Measurements from ENCODE around the gene CGB1. TPM values are rescaled to one million over a fixed set of nuclear protein-coding genes. Genes with fewer than 3 reads are reported as not detected.

CGB1 gene
- total and polyA plus RNA-seq, 3 experiments from 2014 or later, result not detected

DNA sequence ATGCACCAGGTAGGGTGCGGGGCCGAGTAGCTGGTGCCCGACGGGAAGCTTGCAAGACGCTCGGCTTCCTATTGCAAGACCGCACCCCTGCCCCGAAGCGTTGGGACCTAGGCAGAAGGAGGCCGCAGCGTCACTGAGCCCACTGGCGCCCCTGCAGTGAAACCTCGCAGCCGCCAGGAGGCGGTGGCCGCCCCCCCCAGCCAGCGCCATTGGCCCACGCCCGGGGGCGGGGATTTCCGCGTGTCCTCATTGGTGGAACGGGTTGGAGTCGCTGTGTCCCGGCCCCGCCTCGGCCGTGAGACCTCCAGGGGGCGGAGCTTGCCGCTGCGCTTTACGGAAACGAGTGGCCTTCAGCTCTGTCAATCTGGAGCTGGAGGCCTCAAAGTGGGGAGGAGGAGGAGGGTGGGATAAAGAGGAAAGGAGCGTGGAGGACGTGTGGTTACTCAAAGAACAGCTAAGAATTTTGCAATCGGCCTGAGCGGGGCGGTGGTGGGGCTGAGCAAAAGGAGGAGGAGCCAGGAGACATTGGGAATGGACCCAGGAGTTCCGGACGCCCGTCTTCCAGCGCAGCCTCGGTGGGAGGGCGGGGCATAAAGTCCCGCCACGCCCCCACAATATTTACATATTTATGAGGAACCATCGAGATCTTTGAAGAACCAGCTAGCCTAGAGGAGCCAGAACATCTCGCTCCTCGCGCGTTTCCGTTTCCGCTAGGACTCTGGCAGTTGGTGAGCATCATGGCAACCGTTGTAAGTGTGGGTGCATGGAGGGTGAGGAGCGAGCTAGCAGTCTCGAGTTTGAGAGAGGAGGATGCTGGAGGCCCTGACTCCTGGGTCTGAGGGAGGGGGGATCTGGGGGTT lies 43.3 kb downstream of the CGB1 start, which contains the start of the genes GYS1 and RUVBL2:
TSS of gene GYS1 (minus strand) at position 135 of the 860 bp plus-strand sequence. CDS start 197 bp downstream, outside the sequence.
TSS of gene RUVBL2 (plus strand) at position 713 of the 860 bp plus-strand sequence. CDS start at position 738, 25 bp downstream.
- Histone ChIP-seq H3K4me3 (ENCODE audit: low read length) (peak within 1 kb of the TSS; percentile 87), H3K36me3 (ENCODE audit: insufficient read depth, low read length) (no peaks in the 10 kb centered on the region), H3K9me3 (ENCODE audit: low read length) (no peaks in the 10 kb centered on the region), H3K27me3 (ENCODE audit: insufficient read depth, low read length, poor library complexity, severe bottlenecking) (no peaks in the 10 kb centered on the region), H3K4me1 (ENCODE audit: insufficient read depth, low read length) (peaks cover 27% of the 10 kb centered on the region), H3K27ac (ENCODE audit: low read depth, low read length) (peak within 1 kb of the TSS; percentile 85)
- peaks cover 0 to 2% of the 10 kb centered on the region in 2 donors for H3K27me3 Mint-ChIP-seq
- peak; percentile 98 to 99 (median 99) for DNase-seq
- H3K4me1 Mint-ChIP-seq, result peaks cover 28 to 54% (median 41%) of the 10 kb centered on the region in 3 donors
- peaks cover 0 to 29% (median 7%) of the 10 kb centered on the region in 3 donors for H3K36me3 Mint-ChIP-seq
- peak within 1 kb of the TSS; percentile 88 to 100 (median 98) for H3K27ac Mint-ChIP-seq
- ChIA-PET CTCF (interaction anchor here (0.6 to 3.2 kb wide), 53 partner anchors 9 to 484 kb away, joined by 3 to 25 read pairs (median 4); partner anchors contain the start of genes BAX, CA11, FTL and LHB), POLR2A (interaction anchor here (0.6 to 1.8 kb wide), 20 partner anchors 9 to 884 kb away, joined by 3 to 18 read pairs (median 4); partner anchors contain the start of genes AKT1S1, DHDH, FTL and NUCB1)
- peak within 1 kb of the TSS; percentile 88 to 97 (median 96) for H3K4me3 Mint-ChIP-seq
- H3K9me3 Mint-ChIP-seq, result no peaks in the 10 kb centered on the region

DNA sequence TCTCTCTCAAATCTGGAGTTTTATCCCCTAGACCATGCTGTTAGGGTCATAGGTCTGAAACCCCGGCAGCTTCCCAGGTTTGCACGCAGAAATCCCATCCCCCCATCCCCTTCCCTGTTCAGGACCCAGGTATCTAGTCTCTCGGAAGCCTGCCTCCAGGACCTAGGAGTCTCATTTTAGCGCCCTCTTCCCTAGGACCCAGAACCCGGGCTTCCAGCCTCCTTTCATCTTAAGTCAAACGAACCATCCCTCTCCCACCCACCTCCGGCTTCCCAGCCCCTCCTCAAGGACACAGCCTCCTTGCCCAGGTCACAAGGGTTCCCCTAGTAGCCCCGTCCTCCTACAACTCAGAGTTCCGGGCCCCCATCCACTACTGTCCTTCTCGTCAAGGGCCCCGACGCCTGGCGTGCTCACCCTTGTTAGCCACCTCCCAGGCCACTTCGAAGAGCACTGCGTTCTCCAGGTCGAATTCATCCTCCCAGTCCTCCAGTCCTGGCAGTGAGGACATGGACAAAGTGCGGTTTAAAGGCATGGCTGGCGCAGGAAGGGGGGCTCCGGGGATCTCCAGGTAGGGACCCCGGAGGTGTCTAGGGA lies 44.0 kb downstream of the CGB1 start:
- peak overlapping the region; percentile 81 for H3K27ac ChIP-seq (ENCODE audit: low read depth, low read length)
- no peaks in the 10 kb centered on the region for H3K27me3 ChIP-seq (ENCODE audit: insufficient read depth, low read length, poor library complexity, severe bottlenecking)
- Mint-ChIP-seq H3K36me3 (peaks cover 4 to 33% (median 11%) of the 10 kb centered on the region in 3 donors), H3K9me3 (no peaks in the 10 kb centered on the region), H3K27ac (peak overlapping the region; percentile 80 to 98 (median 94)), H3K27me3 (peaks cover 0 to 2% of the 10 kb centered on the region in 2 donors), H3K4me1 (peaks cover 31 to 48% (median 44%) of the 10 kb centered on the region in 3 donors), H3K4me3 (peak overlapping the region; percentile 88 to 97 (median 96))
- H3K4me1 ChIP-seq (ENCODE audit: insufficient read depth, low read length), result peaks cover 27% of the 10 kb centered on the region
- H3K4me3 ChIP-seq (ENCODE audit: low read length), result peak overlapping the region; percentile 75
- ChIA-PET CTCF (interaction anchor here (0.8 to 3.2 kb wide), 33 partner anchors 10 to 478 kb away, joined by 3 to 25 read pairs (median 5); partner anchors contain the start of genes FTL, LHB, LIN7B and NUCB1), POLR2A (interaction anchor here (0.5 to 1.8 kb wide), 16 partner anchors 8 to 884 kb away, joined by 3 to 18 read pairs (median 5); partner anchors contain the start of genes AKT1S1, FTL, NUCB1 and PPP1R15A)
- no peaks in the 10 kb centered on the region for H3K36me3 ChIP-seq (ENCODE audit: insufficient read depth, low read length)
- no peak for DNase-seq
- H3K9me3 ChIP-seq (ENCODE audit: low read length), result no peaks in the 10 kb centered on the region

DNA sequence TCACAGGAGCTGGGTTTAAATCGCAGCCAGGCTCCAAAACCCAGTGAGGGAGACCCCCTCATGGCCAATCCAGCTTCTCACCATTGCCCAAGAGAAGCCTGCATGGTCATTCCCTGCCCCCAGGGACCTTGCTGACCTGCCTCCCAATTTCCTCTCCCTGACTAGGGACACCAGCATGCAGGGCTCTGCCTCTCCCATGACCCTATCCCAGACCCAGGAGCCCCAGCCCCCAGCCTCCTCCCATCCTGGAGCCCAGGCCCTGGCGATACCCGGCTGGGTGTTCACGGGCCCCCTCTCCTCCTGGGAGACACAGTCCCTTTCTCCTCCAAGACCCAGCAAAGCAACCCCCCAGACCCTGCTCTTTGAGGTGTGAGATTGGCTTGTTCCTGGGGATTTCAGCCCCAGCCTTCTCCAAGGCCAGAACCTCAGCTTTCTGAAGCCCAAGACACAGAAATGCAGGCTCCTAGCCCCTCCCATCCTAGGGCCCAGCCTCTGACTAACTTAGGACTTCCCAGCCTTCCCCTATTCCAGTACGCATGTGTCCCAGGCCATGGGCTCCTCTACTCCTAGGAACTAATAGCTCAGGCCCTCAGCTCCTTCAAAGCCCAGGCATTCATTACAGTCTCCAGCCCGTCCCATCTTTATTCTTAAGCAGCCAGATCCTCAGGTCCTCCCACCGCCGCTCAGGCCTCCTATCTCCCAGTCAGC lies 44.7 kb downstream of the CGB1 start:
- H3K27me3 ChIP-seq (ENCODE audit: insufficient read depth, low read length, poor library complexity, severe bottlenecking), result no peaks in the 10 kb centered on the region
- peak overlapping the region; percentile 75 for H3K4me3 ChIP-seq (ENCODE audit: low read length)
- no peak for DNase-seq
- peak overlapping the region; percentile 81 for H3K27ac ChIP-seq (ENCODE audit: low read depth, low read length)
- Mint-ChIP-seq H3K27ac (peak overlapping the region; percentile 34 to 98 (median 92)), H3K36me3 (peaks cover 4 to 33% (median 11%) of the 10 kb centered on the region in 3 donors), H3K4me1 (peaks cover 31 to 46% (median 42%) of the 10 kb centered on the region in 3 donors), H3K4me3 (peak overlapping the region; percentile 88 to 97 (median 96)), H3K9me3 (no peaks in the 10 kb centered on the region), H3K27me3 (peaks cover 0 to 2% of the 10 kb centered on the region in 2 donors)
- ChIA-PET CTCF (interaction anchor here (0.8 to 3.2 kb wide), 9 partner anchors 9 to 196 kb away, joined by 3 to 25 read pairs (median 14); partner anchors contain the start of genes FTL and LHB), POLR2A (interaction anchor here (0.5 to 1.8 kb wide), 5 partner anchors 26 to 672 kb away, joined by 3 to 7 read pairs (median 5); partner anchors contain the start of genes RPL18 and SPHK2)
- peaks cover 27% of the 10 kb centered on the region for H3K4me1 ChIP-seq (ENCODE audit: insufficient read depth, low read length)
- no peaks in the 10 kb centered on the region for H3K36me3 ChIP-seq (ENCODE audit: insufficient read depth, low read length)
- H3K9me3 ChIP-seq (ENCODE audit: low read length), result no peaks in the 10 kb centered on the region

DNA sequence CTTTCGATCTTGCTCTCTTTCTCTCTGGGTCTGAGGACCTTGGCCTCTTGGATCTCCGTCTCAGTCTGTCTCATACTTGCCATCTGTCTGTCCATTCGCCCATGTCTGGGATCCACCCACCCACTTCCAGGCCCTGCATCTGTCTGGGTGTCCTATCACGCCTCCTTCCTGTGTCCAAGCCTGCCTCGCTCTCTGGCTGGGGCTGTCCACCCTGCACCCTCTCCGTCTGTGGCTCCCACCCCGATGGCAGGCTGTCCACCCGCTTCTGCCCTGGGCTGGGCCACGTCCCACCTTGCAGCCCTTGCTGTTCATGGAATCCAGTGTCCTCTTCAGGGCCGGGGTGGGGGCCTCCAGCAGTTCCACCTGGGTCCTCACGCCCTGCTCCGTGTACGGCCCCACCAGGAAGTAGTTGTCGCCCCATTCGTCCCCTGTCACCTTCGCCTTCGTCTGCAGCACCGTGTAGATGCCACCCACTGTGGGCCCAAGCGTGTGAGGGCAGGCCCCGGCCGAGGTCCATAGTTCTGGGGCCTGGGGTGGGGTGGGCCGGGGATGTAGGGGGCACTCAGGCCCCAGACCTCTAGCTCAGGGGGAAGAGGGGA lies 45.6 kb downstream of the CGB1 start:
- Histone ChIP-seq H3K4me3 (ENCODE audit: low read length) (no peak overlapping the region), H3K36me3 (ENCODE audit: insufficient read depth, low read length) (no peaks in the 10 kb centered on the region), H3K4me1 (ENCODE audit: insufficient read depth, low read length) (peaks cover 27% of the 10 kb centered on the region), H3K27me3 (ENCODE audit: insufficient read depth, low read length, poor library complexity, severe bottlenecking) (no peaks in the 10 kb centered on the region), H3K9me3 (ENCODE audit: low read length) (no peaks in the 10 kb centered on the region), H3K27ac (ENCODE audit: low read depth, low read length) (peak overlapping the region; percentile 81)
- POLR2A ChIA-PET, result no interaction called here
- Mint-ChIP-seq H3K4me1 (peaks cover 31 to 43% (median 41%) of the 10 kb centered on the region in 3 donors), H3K27ac (peak overlapping the region in 3 of 8 donors; percentile 69 to 90 (median 78)), H3K9me3 (no peaks in the 10 kb centered on the region), H3K27me3 (peaks cover 0 to 2% of the 10 kb centered on the region in 2 donors), H3K4me3 (peak overlapping the region in 2 of 7 donors; percentile 9 to 10), H3K36me3 (peaks cover 4 to 39% (median 11%) of the 10 kb centered on the region in 3 donors)
- DNase-seq, result no peak
- CTCF ChIA-PET, result interaction anchor here (1.2 to 3.2 kb wide), 3 partner anchors 24 to 116 kb away, joined by 3 to 25 read pairs (median 20); partner anchors contain the start of genes FTL and LHB

DNA sequence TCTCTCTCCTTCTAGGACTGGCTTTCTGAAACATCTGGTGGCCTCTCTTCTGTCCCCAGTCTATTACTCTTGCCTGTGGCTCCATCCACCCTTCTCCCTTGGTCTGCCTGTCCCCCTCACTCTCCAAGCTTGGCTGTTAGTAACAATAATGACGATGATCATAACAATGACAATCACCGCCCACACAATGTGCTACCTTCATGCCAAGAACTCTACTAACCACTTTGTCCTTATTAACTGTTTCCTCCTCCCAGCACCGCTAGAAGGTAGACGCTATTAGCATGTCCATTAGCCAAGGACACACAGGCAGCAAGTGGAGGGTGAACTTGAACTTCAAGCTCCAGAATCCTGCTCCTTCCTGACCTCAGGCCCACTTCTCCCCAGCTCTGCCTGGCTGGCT lies 46.3 kb downstream of the CGB1 start:
- H3K27ac Mint-ChIP-seq, result peak overlapping the region in 4 of 8 donors; percentile 7 to 84 (median 23)
- H3K4me1 Mint-ChIP-seq, result peaks cover 31 to 43% (median 40%) of the 10 kb centered on the region in 3 donors
- H3K4me3 Mint-ChIP-seq, result peak overlapping the region in 3 of 7 donors; percentile 3 to 15 (median 14)
- ChIA-PET CTCF (interaction anchor here (1.2 kb wide), 1 partner anchor 116 kb away, joined by 3 read pairs; no protein-coding TSS in a partner anchor), POLR2A (no interaction called here)
- Histone ChIP-seq H3K27ac (ENCODE audit: low read depth, low read length) (no peak overlapping the region), H3K4me3 (ENCODE audit: low read length) (no peak overlapping the region), H3K9me3 (ENCODE audit: low read length) (no peaks in the 10 kb centered on the region), H3K4me1 (ENCODE audit: insufficient read depth, low read length) (peaks cover 27% of the 10 kb centered on the region), H3K36me3 (ENCODE audit: insufficient read depth, low read length) (peaks cover under 1% of the 10 kb centered on the region), H3K27me3 (ENCODE audit: insufficient read depth, low read length, poor library complexity, severe bottlenecking) (no peaks in the 10 kb centered on the region)
- DNase-seq, result no peak
- no peaks in the 10 kb centered on the region for H3K9me3 Mint-ChIP-seq
- peaks cover 0 to 2% of the 10 kb centered on the region in 2 donors for H3K27me3 Mint-ChIP-seq
- H3K36me3 Mint-ChIP-seq, result peaks cover 4 to 44% (median 11%) of the 10 kb centered on the region in 3 donors

DNA sequence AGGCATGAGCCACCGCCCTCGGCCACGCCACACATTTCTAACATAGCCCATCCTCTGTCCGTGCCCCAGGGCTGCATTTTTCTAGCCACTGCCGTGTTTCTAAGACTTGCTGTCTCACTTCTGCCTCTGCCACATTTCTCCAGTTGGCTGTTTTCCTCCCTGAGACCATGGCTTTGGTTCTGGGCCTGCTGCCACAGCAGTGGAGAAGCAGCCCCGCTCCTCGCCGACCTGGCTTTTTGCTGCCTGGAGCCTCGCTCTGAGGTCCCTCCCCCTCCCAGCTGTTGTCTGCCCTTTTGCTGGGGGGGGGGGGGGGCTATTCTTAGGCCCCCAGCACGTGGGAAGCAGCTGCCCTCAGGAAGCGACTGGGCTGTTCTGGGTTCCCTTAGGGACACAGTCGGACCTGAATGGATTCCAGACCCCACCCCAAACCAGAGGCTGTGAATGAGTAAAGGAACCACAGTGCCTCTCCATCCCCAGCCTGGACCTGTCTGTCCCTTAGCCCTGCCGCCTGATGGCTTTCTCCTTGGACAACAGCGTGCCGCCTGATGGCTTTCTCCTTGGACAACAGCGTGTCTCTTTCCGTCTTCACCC lies 46.9 kb downstream of the CGB1 start:
- H3K27me3 ChIP-seq (ENCODE audit: insufficient read depth, low read length, poor library complexity, severe bottlenecking), result no peaks in the 10 kb centered on the region
- H3K36me3 ChIP-seq (ENCODE audit: insufficient read depth, low read length), result peaks cover 6% of the 10 kb centered on the region
- ChIA-PET CTCF (no interaction called here), POLR2A (no interaction called here)
- Mint-ChIP-seq H3K4me3 (peak overlapping the region in 1 of 7 donors; percentile 24), H3K9me3 (no peaks in the 10 kb centered on the region), H3K36me3 (peaks cover 4 to 47% (median 11%) of the 10 kb centered on the region in 3 donors), H3K27me3 (peaks cover 0 to 2% of the 10 kb centered on the region in 2 donors), H3K4me1 (peaks cover 25 to 37% (median 34%) of the 10 kb centered on the region in 3 donors), H3K27ac (peak overlapping the region in 2 of 8 donors; percentile 17 to 84)
- no peak overlapping the region for H3K4me3 ChIP-seq (ENCODE audit: low read length)
- H3K4me1 ChIP-seq (ENCODE audit: insufficient read depth, low read length), result peaks cover 22% of the 10 kb centered on the region
- no peak overlapping the region for H3K27ac ChIP-seq (ENCODE audit: low read depth, low read length)
- DNase-seq, result no peak
- H3K9me3 ChIP-seq (ENCODE audit: low read length), result no peaks in the 10 kb centered on the region
